Mesenchymal stem cell (in vitro differentiated cells and primary cell): Measurements from ENCODE around the gene CYP2C18.
"Not testable (repeated sequence)": the region's sequence is repeated elsewhere in the genome, so short reads cannot be mapped to it uniquely, and the experiment has no call there.

Experiments
- DNase-seq: peaks from one replicate; pipeline ENCODE4 v3.0.0-alpha.2; 2013
- H2AFZ ChIP-seq: one replicate; pipeline ENCODE4 v1.6.1; 2013; ENCODE audit warnings: low read depth, mild to moderate bottlenecking, control low read depth, inconsistent platforms, low read length, moderate library complexity
- H2AK5ac ChIP-seq: 2 replicates; pipeline ENCODE4 v1.6.1; 2013; ENCODE audit warnings: low read length, moderate library complexity, mild to moderate bottlenecking, inconsistent platforms; ENCODE audit not compliant: severe bottlenecking
- H2BK120ac ChIP-seq: one replicate; pipeline ENCODE4 v1.6.1; 2013; ENCODE audit warnings: low read depth, mild to moderate bottlenecking, inconsistent platforms, low read length, moderate library complexity
- H2BK12ac ChIP-seq, 2 experiments: one replicate each; pipeline ENCODE4 v1.6.1; 2013; ENCODE audit warnings: inconsistent platforms in 2 of 2, low read length in 2 of 2, mild to moderate bottlenecking in 2 of 2, moderate library complexity in 2 of 2, control low read depth in 1 of 2
- H2BK15ac ChIP-seq: one replicate; pipeline ENCODE4 v1.6.1; 2013; ENCODE audit warnings: mild to moderate bottlenecking, low read depth, inconsistent platforms; ENCODE audit not compliant: poor library complexity, severe bottlenecking
- H2BK5ac ChIP-seq: 2 replicates; pipeline ENCODE4 v1.6.1; 2013; ENCODE audit warnings: low read depth, mild to moderate bottlenecking, low read length, control low read depth, inconsistent platforms; ENCODE audit not compliant: poor library complexity, severe bottlenecking
- H3K14ac ChIP-seq, 2 experiments: one replicate each; pipeline ENCODE4 v1.6.1; 2013; ENCODE audit warnings: inconsistent platforms in 2 of 2, low read length in 2 of 2, control low read depth in 1 of 2, mild to moderate bottlenecking in 1 of 2, moderate library complexity in 1 of 2
- H3K18ac ChIP-seq, 2 experiments: one replicate each; pipeline ENCODE4 v1.6.1; 2013; ENCODE audit warnings: inconsistent platforms in 2 of 2, low read length in 2 of 2, control low read depth in 1 of 2, low read depth in 1 of 2, mild to moderate bottlenecking in 1 of 2
- H3K23ac ChIP-seq, 2 experiments: one replicate each; pipeline ENCODE4 v1.6.1; 2013; ENCODE audit warnings: inconsistent platforms in 2 of 2, low read length in 2 of 2, mild to moderate bottlenecking in 2 of 2, moderate library complexity in 2 of 2, control low read depth in 1 of 2
- H3K27ac ChIP-seq: 2 replicates; pipeline ENCODE4 v1.5.1; 2013; ENCODE audit warnings: mild to moderate bottlenecking, moderate library complexity, low read length, control low read depth, inconsistent platforms; ENCODE audit not compliant: poor library complexity, severe bottlenecking
- H3K27me3 ChIP-seq, 2 experiments: 2 replicates each; pipeline versions ENCODE4 v1.6.1 to v1.7.0; 2013; ENCODE audit warnings: low read length in 2 of 2, mild to moderate bottlenecking in 2 of 2, moderate library complexity in 2 of 2, control low read depth in 1 of 2, inconsistent platforms in 1 of 2; ENCODE audit not compliant: control insufficient read depth in 1 of 2, insufficient read depth in 1 of 2
- H3K36me3 ChIP-seq, 2 experiments: 2 replicates each; pipeline versions ENCODE4 v1.6.1 to v1.7.0; 2013; ENCODE audit warnings: low read length in 2 of 2, control low read depth in 1 of 2, inconsistent platforms in 1 of 2, low read depth in 1 of 2, mild to moderate bottlenecking in 1 of 2; ENCODE audit not compliant: insufficient read depth in 2 of 2, control insufficient read depth in 1 of 2
- H3K4ac ChIP-seq, 2 experiments: one replicate each; pipeline ENCODE4 v1.6.1; 2013; ENCODE audit warnings: inconsistent platforms in 2 of 2, low read length in 2 of 2, mild to moderate bottlenecking in 2 of 2, moderate library complexity in 2 of 2, control low read depth in 1 of 2, low read depth in 1 of 2
- H3K4me1 ChIP-seq: 2 replicates; pipeline ENCODE4 v1.6.1; 2013; ENCODE audit warnings: low read depth, low read length, control low read depth; ENCODE audit not compliant: control insufficient read depth, insufficient read depth
- H3K4me2 ChIP-seq: 2 replicates; pipeline ENCODE4 v1.6.1; 2013; ENCODE audit warnings: low read length, mild to moderate bottlenecking, inconsistent platforms; ENCODE audit not compliant: poor library complexity, severe bottlenecking
- H3K4me3 ChIP-seq, 2 experiments: 2 replicates each; pipeline versions ENCODE4 v1.5.1 to v1.7.0; 2013; ENCODE audit warnings: low read length in 2 of 2, mild to moderate bottlenecking in 2 of 2, control low read depth in 1 of 2, low read depth in 1 of 2; ENCODE audit not compliant: insufficient read depth in 1 of 2
- H3K79me1 ChIP-seq: replicated peaks from 2 replicates; pipeline ENCODE4 v1.6.1; 2013; ENCODE audit warnings: mild to moderate bottlenecking, control low read depth, low read length, inconsistent platforms; ENCODE audit not compliant: poor library complexity, severe bottlenecking
- H3K9ac ChIP-seq: 2 replicates; pipeline ENCODE4 v1.7.0; 2013; ENCODE audit warnings: mild to moderate bottlenecking, low read length, moderate library complexity
- H3K9me3 ChIP-seq: 2 replicates; pipeline ENCODE4 v1.7.0; 2013; ENCODE audit warnings: mild to moderate bottlenecking, low read length; ENCODE audit not compliant: control insufficient read depth
- H4K8ac ChIP-seq: one replicate; pipeline ENCODE4 v1.6.1; 2013; ENCODE audit warnings: inconsistent platforms, mild to moderate bottlenecking, low read length, moderate library complexity
- H4K91ac ChIP-seq: one replicate; pipeline ENCODE4 v1.6.1; 2013; ENCODE audit warnings: mild to moderate bottlenecking, low read length, inconsistent platforms
- WGBS: methylation state at CpG from one replicate; pipeline ENCODE4 v1.1.7; 2013; ENCODE audit warnings: mixed read lengths; 5-methylcytosine and 5-hydroxymethylcytosine counted together

CYP2C18 gene

GRCh38 chr10:94757916-94758315, 74.4 kb downstream of the CYP2C18 start:
- H3K36me3 ChIP-seq = no peaks in the 10 kb centered on the region
- H3K23ac ChIP-seq = no peak overlapping the region
- H2BK5ac ChIP-seq = no peak overlapping the region
- no peak overlapping the region for H2BK12ac ChIP-seq
- no peaks in the 10 kb centered on the region for H3K27me3 ChIP-seq
- H3K4ac ChIP-seq = no peak overlapping the region
- no peak overlapping the region for H2AFZ ChIP-seq
- H3K4me3 ChIP-seq = no peak overlapping the region
- no peaks in the 10 kb centered on the region for H3K4me1 ChIP-seq
- H4K8ac ChIP-seq = no peak overlapping the region
- H2BK120ac ChIP-seq = no peak overlapping the region
- no peak overlapping the region for H2BK15ac ChIP-seq
- H3K9ac ChIP-seq = no peak overlapping the region
- H3K9me3 ChIP-seq = peaks cover 5% of the 10 kb centered on the region
- H2AK5ac ChIP-seq = no peak overlapping the region
- H3K4me2 ChIP-seq = no peak overlapping the region
- no peak for DNase-seq
- H3K79me1 ChIP-seq = no peaks in the 10 kb centered on the region
- H4K91ac ChIP-seq = no peak overlapping the region
- WGBS = 64% methylated on average over 2 of the region's 2 CpGs
- H3K14ac ChIP-seq = no peak overlapping the region
- no peak overlapping the region for H3K27ac ChIP-seq
- H3K18ac ChIP-seq = no peak overlapping the region

- Histone ChIP-seq H3K9ac (no peak overlapping the region), H3K27me3 (no peaks in the 10 kb centered on the region), H3K4me3 (no peak overlapping the region), H3K4me1 (no peaks in the 10 kb centered on the region), H2BK12ac (no peak overlapping the region), H3K14ac (no peak overlapping the region), H2AK5ac (no peak overlapping the region), H4K8ac (no peak overlapping the region), H2BK120ac (no peak overlapping the region), H4K91ac (no peak overlapping the region), H3K4me2 (no peak overlapping the region), H3K9me3 (peaks cover 3% of the 10 kb centered on the region), H2AFZ (no peak overlapping the region), H3K18ac (no peak overlapping the region), H3K23ac (no peak overlapping the region), H2BK15ac (no peak overlapping the region), H3K36me3 (no peaks in the 10 kb centered on the region), H2BK5ac (no peak overlapping the region), H3K4ac (no peak overlapping the region), H3K27ac (no peak overlapping the region), H3K79me1 (no peaks in the 10 kb centered on the region)
- WGBS = no CpG with 5 or more reads among the region's 2 CpGs
- no peak for DNase-seq
These were observed 77.2 kb downstream of the CYP2C18 start for GRCh38 chr10:94760586-94761178.

GRCh38 chr10:94762393-94762792, 78.9 kb downstream of the CYP2C18 start, which contains the start of gene CYP2C19:
TSS of gene CYP2C19 (plus strand) at chr10:94762681. CDS start at chr10:94762706, 25 bp downstream.
- no peak within 1 kb of the TSS for H2BK15ac ChIP-seq
- no peak within 1 kb of the TSS for H4K8ac ChIP-seq
- H3K4me2 ChIP-seq = no peak within 1 kb of the TSS
- no peak within 1 kb of the TSS for H2AFZ ChIP-seq
- no peak within 1 kb of the TSS for H3K4me3 ChIP-seq
- H3K9me3 ChIP-seq = peaks cover 3% of the 10 kb centered on the region
- no peaks in the 10 kb centered on the region for H3K79me1 ChIP-seq
- H4K91ac ChIP-seq = no peak within 1 kb of the TSS
- H3K14ac ChIP-seq = no peak within 1 kb of the TSS
- no peaks in the 10 kb centered on the region for H3K27me3 ChIP-seq
- DNase-seq = no peak
- H2AK5ac ChIP-seq = no peak within 1 kb of the TSS
- H2BK5ac ChIP-seq = no peak within 1 kb of the TSS
- no peak within 1 kb of the TSS for H3K18ac ChIP-seq
- H2BK12ac ChIP-seq = no peak within 1 kb of the TSS
- H3K4ac ChIP-seq = no peak within 1 kb of the TSS
- no peak within 1 kb of the TSS for H3K9ac ChIP-seq
- no peaks in the 10 kb centered on the region for H3K36me3 ChIP-seq
- H3K23ac ChIP-seq = no peak within 1 kb of the TSS
- no peak within 1 kb of the TSS for H2BK120ac ChIP-seq
- WGBS = 50% methylated on average over 2 of the region's 3 CpGs
- H3K4me1 ChIP-seq = no peaks in the 10 kb centered on the region
- no peak within 1 kb of the TSS for H3K27ac ChIP-seq

GRCh38 chr10:94775425-94775824, 91.9 kb downstream of the CYP2C18 start:
- H2BK5ac ChIP-seq, H2AK5ac ChIP-seq, H3K4me1 ChIP-seq, DNase-seq, H3K27ac ChIP-seq, H2BK120ac ChIP-seq, H3K27me3 ChIP-seq, H3K23ac ChIP-seq, H3K4ac ChIP-seq, H2BK15ac ChIP-seq, H4K91ac ChIP-seq, H3K79me1 ChIP-seq, H3K36me3 ChIP-seq, H2AFZ ChIP-seq, H2BK12ac ChIP-seq, H4K8ac ChIP-seq, H3K9me3 ChIP-seq, H3K4me3 ChIP-seq, H3K4me2 ChIP-seq, H3K14ac ChIP-seq, H3K9ac ChIP-seq, H3K18ac ChIP-seq: not testable (repeated sequence)
- WGBS = 80% methylated on average over 4 of the region's 6 CpGs
